HG03354 (cell line): ENCODE results near the gene EIF4B.
A peak's percentile ranks its signal among the peaks of the same experiment; 100 is the strongest.

Experiments
- ATAC-seq: cut with Tn5 transposase; IDR thresholded peaks from one replicate; pipeline ENCODE4 v1.9.1; 2021; ENCODE audit warnings: mild to moderate bottlenecking; ENCODE audit not compliant: unreplicated experiment, poor library complexity, severe bottlenecking

The EIF4B gene

GRCh38 chr12:53065975-53066931, 60.0 kb downstream of the EIF4B start:
- no peak for ATAC-seq

- ATAC-seq: no peak
Observed at GRCh38 chr12:53067074-53067992, 61.1 kb downstream of the EIF4B start.

DNA sequence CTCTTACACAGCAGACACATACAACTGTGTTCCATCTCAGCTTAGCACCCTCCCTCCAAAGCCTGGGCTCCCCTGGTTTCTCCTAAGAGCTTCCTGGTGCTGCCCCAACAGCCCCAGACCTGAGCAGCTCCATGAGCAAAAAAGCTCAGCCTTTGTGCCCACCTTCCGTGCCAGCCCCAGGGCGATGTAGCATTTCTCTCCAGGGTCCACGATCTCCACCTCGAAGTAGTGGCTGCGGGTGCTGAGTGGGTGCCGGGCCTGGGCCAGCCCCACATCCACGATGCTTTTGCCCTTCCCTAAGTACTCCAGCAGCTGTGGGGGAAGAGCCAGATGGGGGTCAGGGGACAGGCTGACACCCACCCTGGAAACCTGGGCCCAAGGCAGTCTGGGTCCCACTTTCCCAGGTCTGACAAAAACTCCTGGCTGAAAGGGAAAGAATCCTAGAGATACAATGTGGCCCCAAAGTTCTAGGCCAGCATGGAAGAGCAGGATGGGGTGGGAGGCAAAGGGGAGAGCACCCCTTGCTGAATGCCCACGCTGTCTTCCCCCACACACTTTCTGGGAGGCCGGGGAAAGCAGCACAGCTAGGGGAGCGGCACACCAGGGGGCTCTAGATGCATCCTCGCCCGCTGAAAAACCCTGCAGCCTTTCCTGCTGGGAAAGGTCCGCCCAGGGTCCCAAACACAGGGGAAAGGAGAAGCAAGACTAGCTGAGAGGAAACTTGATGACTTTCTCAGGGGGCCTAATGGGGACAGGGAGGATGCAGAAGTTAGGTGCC, 61.9 kb downstream of the EIF4B start:
- no peak for ATAC-seq

- no peak for ATAC-seq
Observed at GRCh38 chr12:53068811-53069585, 62.7 kb downstream of the EIF4B start.

DNA sequence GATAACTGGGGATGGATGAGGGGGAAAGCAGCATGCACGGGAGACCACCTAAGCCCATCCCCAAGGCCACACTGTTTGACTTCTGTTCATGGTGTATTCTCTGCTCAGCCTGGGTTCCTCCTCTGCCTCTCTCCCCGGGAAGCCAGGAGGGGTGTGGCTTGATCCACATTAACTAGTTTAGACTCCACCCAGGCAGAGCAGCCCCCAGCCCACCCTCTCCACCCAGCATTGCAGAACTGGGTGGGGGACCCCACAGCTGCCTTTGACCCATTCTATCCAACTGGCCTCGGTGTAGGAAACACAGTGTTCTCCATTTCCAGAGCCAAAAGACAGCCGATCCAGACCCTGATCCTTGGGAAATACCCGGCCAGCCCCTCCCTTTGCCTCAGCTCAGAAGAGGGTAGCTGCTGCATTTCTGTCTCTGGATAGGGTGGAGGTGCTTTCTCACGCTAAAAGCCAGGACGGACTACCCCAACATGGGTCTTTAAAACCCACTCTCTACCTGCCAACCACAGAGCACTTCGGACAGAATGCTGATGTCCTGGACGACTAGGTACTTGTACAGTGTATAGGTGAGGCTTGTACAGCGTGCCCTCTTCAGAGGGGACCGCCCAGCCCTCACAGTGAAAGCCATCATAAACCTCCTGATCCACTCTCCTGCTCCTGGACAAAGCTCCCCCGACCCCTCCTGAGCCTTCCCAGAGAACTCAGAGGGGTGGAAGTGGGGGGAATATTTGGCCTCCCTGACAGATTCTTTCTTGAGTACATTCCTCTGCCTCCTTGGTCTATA, 63.6 kb downstream of the EIF4B start:
- no peak for ATAC-seq

- ATAC-seq: no peak
Observed at GRCh38 chr12:53070877-53071492, 64.7 kb downstream of the EIF4B start.

- ATAC-seq: no peak
Observed at GRCh38 chr12:53071591-53072551, 65.6 kb downstream of the EIF4B start.

DNA sequence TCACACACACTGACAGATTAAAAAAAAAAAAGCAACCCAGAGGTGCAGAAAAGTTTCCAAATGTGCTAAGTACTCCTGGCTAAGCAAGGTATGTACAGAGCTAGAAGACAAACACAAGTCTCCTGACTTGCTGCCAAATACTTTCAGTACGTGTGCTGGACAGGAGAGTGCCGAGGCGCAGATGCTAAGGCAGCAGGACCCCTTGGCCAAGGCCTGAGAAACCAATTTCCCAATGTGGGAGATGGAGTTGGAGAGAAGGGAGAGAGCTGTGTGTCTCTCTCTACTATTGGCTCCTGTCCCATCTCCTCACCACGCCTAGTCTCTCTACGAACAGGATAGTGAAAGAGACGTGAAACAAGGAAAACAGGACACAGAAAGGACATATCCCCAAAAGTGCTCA, 67.6 kb downstream of the EIF4B start:
- no peak for ATAC-seq

- no peak for ATAC-seq
Observed at GRCh38 chr12:53074283-53074998, 68.2 kb downstream of the EIF4B start.

GRCh38 chr12:53074999-53075370, 68.7 kb downstream of the EIF4B start:
- ATAC-seq: no peak

- ATAC-seq: no peak
Observed at GRCh38 chr12:53076461-53076860, 70.2 kb downstream of the EIF4B start.

DNA sequence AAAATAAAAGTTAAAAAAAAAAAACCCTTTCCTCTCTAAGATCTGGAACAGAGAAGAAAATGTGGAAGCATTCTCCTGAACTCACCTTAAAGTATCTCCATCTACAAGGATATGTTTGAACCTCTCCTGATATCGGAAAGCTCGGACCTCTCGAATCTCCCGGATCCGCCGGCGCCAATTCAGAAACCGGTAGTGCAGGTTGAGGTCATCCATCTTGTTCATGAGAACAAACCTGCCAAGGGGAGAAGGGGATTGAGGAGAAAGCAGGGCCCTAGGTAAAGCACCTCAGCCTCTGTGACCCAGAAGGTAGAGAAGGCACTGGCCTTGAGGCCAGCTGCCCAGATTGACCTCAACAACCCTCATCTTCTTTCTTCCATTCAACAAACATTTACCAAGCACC, 70.8 kb downstream of the EIF4B start:
- ATAC-seq: no peak

DNA sequence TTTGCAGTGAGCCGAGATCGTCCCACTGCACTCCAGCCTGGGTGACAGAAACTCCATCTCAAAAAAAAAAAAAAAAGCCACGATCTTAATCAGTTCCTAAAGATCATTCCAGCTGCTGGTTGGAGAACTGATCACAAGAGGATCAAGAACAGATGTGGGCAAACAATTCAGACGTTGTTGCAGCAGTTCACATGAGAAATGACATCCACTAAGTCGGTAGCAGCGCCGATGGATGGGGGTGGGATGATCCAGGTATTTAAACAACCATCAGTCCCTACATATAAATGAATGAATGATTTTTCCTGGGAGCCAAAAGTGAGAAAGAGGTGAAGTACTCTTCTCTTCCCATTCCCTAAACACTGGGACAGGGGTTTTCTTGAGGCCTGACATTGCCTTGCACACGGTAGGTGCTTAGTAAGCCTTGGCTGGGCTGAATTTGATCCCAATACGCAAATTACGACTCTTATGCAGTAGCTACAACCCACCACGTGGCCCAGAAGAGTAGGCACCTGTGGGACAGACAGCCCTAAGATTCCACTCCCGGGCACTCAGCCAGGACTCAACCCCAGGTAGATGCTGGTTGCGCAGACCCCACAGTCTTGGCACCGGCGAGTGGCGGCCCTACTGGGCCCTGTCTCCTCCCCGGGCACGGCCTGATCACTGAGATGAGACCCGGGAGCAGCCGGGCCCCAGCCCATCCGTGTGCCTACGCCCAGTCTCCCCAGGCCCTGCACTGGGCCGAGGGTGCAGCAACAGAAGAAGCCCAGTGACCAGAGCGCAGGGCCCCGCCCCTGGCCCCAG, 72.4 kb downstream of the EIF4B start:
- ATAC-seq: peak; percentile 33

DNA sequence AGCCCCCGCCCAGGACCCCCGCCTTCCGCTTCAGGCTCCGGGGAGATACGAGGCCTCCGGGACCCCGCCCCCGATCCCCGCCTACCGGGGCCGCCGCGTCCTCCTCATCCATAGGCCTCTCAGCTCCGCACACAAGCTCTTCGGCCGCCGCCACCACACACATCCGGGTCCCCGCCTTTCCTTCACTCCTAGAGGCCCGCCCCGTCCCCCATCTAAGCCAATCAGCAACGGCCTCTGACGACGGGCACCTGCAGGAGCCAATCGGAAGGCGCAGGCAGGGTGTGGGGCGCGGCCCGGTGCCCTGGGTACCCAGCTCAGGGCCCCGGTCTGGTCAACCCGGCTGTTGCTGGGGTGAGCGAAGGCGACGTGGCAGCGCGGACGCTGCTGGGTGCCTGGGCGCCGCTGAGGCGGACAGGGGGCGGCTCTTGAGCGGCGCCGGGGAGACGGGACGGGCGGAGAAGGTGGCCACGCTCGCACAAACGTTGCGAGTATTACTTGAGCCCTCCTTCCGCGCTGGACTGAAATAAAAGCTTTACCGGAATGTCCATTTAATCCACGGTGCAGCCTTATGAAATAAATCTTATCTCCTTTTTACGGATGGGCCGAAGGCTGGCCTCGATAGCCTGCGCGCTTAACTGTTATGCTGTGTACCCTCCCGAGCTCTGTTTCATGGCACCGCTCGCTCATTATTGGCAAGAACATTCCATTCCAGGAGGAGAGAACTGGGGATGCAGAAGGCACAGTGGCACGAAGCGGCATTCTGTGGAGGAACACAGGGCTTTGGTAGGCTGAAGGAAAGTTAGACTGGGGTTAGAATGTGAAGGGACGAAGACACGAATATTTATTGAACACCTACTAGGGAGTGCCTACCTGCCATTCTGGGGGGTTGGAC, 73.2 kb downstream of the EIF4B start, which contains the start of gene SPRYD3:
TSS of gene SPRYD3 (minus strand) at position 165 of the 892 bp plus-strand sequence. CDS start at position 108, 57 bp downstream.
- ATAC-seq: peak; percentile 98
